ENCODE data around the gene MTX1. TPM values are rescaled to one million over a fixed set of nuclear protein-coding genes. Genes with fewer than 3 reads are reported as not detected.

MTX1 gene
- total RNA-seq, 1 experiment from 2014 or later, result 69.1 TPM

DNA sequence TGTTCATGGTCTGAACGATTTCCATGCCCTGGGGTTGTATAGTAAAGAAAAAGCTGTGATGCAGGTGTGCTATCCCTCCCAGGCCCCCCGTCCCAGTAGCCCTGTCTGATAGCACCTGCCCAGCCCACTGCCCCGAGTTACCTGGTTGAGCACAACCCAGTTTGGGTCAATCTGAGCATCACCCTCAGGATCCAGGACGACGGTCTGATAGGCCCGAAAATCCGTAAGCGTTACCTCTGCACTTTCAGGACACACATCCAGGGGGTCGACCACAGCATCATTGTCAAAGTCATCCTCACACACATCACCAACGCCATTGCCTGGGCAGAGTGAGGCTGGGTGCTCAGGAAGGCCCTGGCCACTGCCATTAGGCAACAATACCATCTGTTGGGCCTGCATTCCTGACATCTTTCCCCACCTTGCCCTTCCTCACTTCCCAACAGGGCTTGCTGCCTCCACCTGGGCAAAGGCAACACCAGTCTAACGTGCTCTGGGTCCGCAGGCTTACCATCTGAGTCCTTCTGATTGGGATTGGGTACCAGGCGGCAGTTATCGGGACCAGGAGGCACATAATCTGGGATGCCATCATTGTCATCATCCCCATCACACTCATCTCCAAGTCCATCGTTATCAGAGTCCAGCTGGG lies 10.5 kb upstream of the MTX1 start (continued):
- TF ChIP-seq CEBPB (IDR thresholded peaks at IDR 0.05; ENCODE audit: low read depth), result no peak

DNA sequence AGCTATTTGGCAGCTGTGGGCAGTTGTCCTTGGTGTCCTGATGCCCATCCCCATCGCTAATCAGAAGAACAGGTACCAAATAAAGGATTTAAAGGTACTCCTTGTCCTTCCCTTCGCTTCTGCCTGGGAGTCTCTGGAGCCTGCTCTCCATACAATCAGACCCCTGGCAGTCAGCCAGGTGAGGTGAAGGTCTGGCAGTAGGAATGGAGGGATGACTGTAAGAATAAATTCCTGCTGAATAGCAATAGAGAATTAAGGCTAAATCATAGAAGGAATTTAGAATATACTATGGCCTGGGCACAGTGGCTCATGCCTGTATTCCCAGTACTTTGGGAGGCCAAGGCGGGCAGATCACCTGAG lies 10.0 kb upstream of the MTX1 start:
- Histone ChIP-seq H3K4me3 (replicated peaks in 1 of 2; ENCODE audit: low read depth in 1 of 2, low read length in 2 of 2) (no peak overlapping the region), H3K27me3 (ENCODE audit: insufficient read depth, low read length) (no peaks in the 10 kb centered on the region), H3K4me2 (ENCODE audit: low read length) (no peak overlapping the region), H3K79me2 (ENCODE audit: insufficient read depth, low read length) (peaks cover 9% of the 10 kb centered on the region), H3K4me1 (ENCODE audit: control insufficient read depth in 1 of 2, insufficient read depth in 2 of 2, low read length in 2 of 2) (peaks cover 8 to 22% of the 10 kb centered on the region in 2 experiments; a peak in 3 of 4 replicates), H2AFZ (ENCODE audit: low read depth, low read length, poor library complexity, severe bottlenecking) (no peak overlapping the region), H3K36me3 (ENCODE audit: control insufficient read depth in 1 of 2, insufficient read depth in 2 of 2, low read length in 2 of 2) (peaks cover 3 to 17% of the 10 kb centered on the region in 2 experiments; a peak in 2 of 4 replicates), H3K9ac (ENCODE audit: low read length) (no peak overlapping the region), H4K20me1 (ENCODE audit: insufficient read depth) (no peaks in the 10 kb centered on the region), H3K9me2 (ENCODE audit: insufficient read depth) (no peaks in the 10 kb centered on the region), H3K27ac (ENCODE audit: low read depth, low read length) (no peak overlapping the region), H3K9me3 (ENCODE audit: control insufficient read depth in 1 of 2, insufficient read depth in 1 of 2, low read depth in 1 of 2, low read length in 2 of 2) (no peaks in the 10 kb centered on the region)
- ChIA-PET RAD21 (ENCODE audit: low non-redundant PET in 1 of 2, low total read pairs in 2 of 2, uncharacterized antibody in 2 of 2, unreplicated experiment in 2 of 2) (no interaction called here), CTCF (no interaction called here), POLR2A (no interaction called here)
- DNase-seq (ENCODE audit: low read depth, low spot score), result no peak
- no TSS peak for BruUV-seq (replicated peaks)
- ATAC-seq, result no peak
- intact Hi-C loops (cut with micrococcal nuclease), result no loop called here
- TF ChIP-seq SIN3A (IDR thresholded peaks at IDR 0.05; ENCODE audit: low read depth) (no peak), RAD21 (IDR thresholded peaks at IDR 0.05; ENCODE audit: low read depth) (no peak), ZNF274 (IDR thresholded peaks at IDR 0.05; ENCODE audit: low read depth, low read length) (no peak), SP1 (IDR thresholded peaks at IDR 0.05; ENCODE audit: low read depth) (no peak), POLR2A (IDR thresholded peaks at IDR 0.05; ENCODE audit: borderline replicate concordance, extremely low read depth, insufficient read depth, insufficient read length) (no peak), YY1 (IDR thresholded peaks at IDR 0.05; ENCODE audit: extremely low read depth, insufficient replicate concordance, low read depth, low read length) (no peak), CEBPB (IDR thresholded peaks at IDR 0.05; ENCODE audit: low read depth) (no peak), EZH2phosphoT487 (IDR thresholded peaks at IDR 0.05; ENCODE audit: borderline replicate concordance) (no peak), ELF1 (IDR thresholded peaks at IDR 0.05; ENCODE audit: borderline replicate concordance, low read depth) (no peak), SRF (IDR thresholded peaks at IDR 0.05; ENCODE audit: low read depth) (no peak), POLR2AphosphoS5 (IDR thresholded peaks at IDR 0.05; ENCODE audit: low read depth, low read length) (no peak), FOSL1 (IDR thresholded peaks at IDR 0.05; ENCODE audit: low read depth) (no peak), TCF7L2 (IDR thresholded peaks at IDR 0.05; ENCODE audit: borderline replicate concordance, extremely low read depth, insufficient read depth, insufficient read length) (no peak)
- TF ChIP-seq, protein P1, sequence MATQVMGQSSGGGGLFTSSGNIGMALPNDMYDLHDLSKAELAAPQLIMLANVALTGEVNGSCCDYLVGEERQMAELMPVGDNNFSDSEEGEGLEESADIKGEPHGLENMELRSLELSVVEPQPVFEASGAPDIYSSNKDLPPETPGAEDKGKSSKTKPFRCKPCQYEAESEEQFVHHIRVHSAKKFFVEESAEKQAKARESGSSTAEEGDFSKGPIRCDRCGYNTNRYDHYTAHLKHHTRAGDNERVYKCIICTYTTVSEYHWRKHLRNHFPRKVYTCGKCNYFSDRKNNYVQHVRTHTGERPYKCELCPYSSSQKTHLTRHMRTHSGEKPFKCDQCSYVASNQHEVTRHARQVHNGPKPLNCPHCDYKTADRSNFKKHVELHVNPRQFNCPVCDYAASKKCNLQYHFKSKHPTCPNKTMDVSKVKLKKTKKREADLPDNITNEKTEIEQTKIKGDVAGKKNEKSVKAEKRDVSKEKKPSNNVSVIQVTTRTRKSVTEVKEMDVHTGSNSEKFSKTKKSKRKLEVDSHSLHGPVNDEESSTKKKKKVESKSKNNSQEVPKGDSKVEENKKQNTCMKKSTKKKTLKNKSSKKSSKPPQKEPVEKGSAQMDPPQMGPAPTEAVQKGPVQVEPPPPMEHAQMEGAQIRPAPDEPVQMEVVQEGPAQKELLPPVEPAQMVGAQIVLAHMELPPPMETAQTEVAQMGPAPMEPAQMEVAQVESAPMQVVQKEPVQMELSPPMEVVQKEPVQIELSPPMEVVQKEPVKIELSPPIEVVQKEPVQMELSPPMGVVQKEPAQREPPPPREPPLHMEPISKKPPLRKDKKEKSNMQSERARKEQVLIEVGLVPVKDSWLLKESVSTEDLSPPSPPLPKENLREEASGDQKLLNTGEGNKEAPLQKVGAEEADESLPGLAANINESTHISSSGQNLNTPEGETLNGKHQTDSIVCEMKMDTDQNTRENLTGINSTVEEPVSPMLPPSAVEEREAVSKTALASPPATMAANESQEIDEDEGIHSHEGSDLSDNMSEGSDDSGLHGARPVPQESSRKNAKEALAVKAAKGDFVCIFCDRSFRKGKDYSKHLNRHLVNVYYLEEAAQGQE (IDR thresholded peaks at IDR 0.05; ENCODE audit: low read depth), result no peak
- TF ChIP-seq, protein P2, sequence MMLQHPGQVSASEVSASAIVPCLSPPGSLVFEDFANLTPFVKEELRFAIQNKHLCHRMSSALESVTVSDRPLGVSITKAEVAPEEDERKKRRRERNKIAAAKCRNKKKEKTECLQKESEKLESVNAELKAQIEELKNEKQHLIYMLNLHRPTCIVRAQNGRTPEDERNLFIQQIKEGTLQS (IDR thresholded peaks at IDR 0.05), result no peak
- TF ChIP-seq, protein P3, sequence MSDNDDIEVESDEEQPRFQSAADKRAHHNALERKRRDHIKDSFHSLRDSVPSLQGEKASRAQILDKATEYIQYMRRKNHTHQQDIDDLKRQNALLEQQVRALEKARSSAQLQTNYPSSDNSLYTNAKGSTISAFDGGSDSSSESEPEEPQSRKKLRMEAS (IDR thresholded peaks at IDR 0.05), result no peak
- TF ChIP-seq, protein P4, sequence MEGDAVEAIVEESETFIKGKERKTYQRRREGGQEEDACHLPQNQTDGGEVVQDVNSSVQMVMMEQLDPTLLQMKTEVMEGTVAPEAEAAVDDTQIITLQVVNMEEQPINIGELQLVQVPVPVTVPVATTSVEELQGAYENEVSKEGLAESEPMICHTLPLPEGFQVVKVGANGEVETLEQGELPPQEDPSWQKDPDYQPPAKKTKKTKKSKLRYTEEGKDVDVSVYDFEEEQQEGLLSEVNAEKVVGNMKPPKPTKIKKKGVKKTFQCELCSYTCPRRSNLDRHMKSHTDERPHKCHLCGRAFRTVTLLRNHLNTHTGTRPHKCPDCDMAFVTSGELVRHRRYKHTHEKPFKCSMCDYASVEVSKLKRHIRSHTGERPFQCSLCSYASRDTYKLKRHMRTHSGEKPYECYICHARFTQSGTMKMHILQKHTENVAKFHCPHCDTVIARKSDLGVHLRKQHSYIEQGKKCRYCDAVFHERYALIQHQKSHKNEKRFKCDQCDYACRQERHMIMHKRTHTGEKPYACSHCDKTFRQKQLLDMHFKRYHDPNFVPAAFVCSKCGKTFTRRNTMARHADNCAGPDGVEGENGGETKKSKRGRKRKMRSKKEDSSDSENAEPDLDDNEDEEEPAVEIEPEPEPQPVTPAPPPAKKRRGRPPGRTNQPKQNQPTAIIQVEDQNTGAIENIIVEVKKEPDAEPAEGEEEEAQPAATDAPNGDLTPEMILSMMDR (IDR thresholded peaks at IDR 0.05 in 2 of 3, conservative IDR thresholded peaks at IDR 0.05 in 1 of 3; ENCODE audit: borderline replicate concordance in 1 of 3, insufficient read depth in 1 of 3, low read depth in 2 of 3, low read length in 2 of 3), result no peak
